Duodenal mucosa (tissue), 2 donors: ENCODE results near the gene KRT73.

Experiments
- H3K27ac ChIP-seq: one replicate; pipeline ENCODE4 v1.7.0; 2013; ENCODE audit warnings: low read depth, low read length
- H3K27me3 ChIP-seq, 2 donors: one replicate each; pipeline ENCODE4 v1.7.0; 2013; ENCODE audit warnings: low read length in 2 of 2, control low read depth in 1 of 2; ENCODE audit not compliant: insufficient read depth in 2 of 2, control insufficient read depth in 1 of 2
- H3K36me3 ChIP-seq, 2 donors: one replicate each; pipeline ENCODE4 v1.7.0; 2013; ENCODE audit warnings: low read length in 2 of 2, control low read depth in 1 of 2; ENCODE audit not compliant: insufficient read depth in 2 of 2, control insufficient read depth in 1 of 2
- H3K4me1 ChIP-seq, 2 donors: one replicate each; pipeline ENCODE4 v1.7.0; 2013; ENCODE audit warnings: low read length in 2 of 2, control low read depth in 1 of 2; ENCODE audit not compliant: insufficient read depth in 2 of 2, control insufficient read depth in 1 of 2
- H3K4me3 ChIP-seq, 2 donors: one replicate each; pipeline ENCODE4 v1.7.0; 2013; ENCODE audit warnings: low read length in 2 of 2, low read depth in 1 of 2
- H3K9ac ChIP-seq, 2 donors: one replicate each; pipeline ENCODE4 v1.7.0; 2013; ENCODE audit warnings: low read length in 2 of 2, low read depth in 1 of 2
- H3K9me3 ChIP-seq, 2 donors: one replicate each; pipeline ENCODE4 v1.7.0; 2013; ENCODE audit warnings: low read length in 2 of 2, control low read depth in 1 of 2; ENCODE audit not compliant: control insufficient read depth in 1 of 2

Gene KRT73

GRCh38 chr12:52647601-52648000 is 29.2 kb upstream of the KRT73 start:
- no peaks in the 10 kb centered on the region for H3K36me3 ChIP-seq
- peaks cover 57 to 60% of the 10 kb centered on the region in 2 donors for H3K4me1 ChIP-seq
- no peak overlapping the region for H3K4me3 ChIP-seq
- H3K27ac ChIP-seq: no peak overlapping the region
- H3K27me3 ChIP-seq: no peaks in the 10 kb centered on the region
- H3K9ac ChIP-seq: no peak overlapping the region
- H3K9me3 ChIP-seq: no peaks in the 10 kb centered on the region

- Histone ChIP-seq H3K4me3 (no peak overlapping the region), H3K4me1 (peaks cover 57 to 60% of the 10 kb centered on the region in 2 donors), H3K9me3 (no peaks in the 10 kb centered on the region), H3K36me3 (no peaks in the 10 kb centered on the region), H3K27me3 (no peaks in the 10 kb centered on the region), H3K27ac (peak overlapping the region; percentile 12), H3K9ac (peak overlapping the region in 1 of 2 donors; percentile 28)
Measured at GRCh38 chr12:52646613-52647012, 28.3 kb upstream of the KRT73 start.

GRCh38 chr12:52645982-52646381 is 27.6 kb upstream of the KRT73 start:
- peaks cover 54 to 58% of the 10 kb centered on the region in 2 donors for H3K4me1 ChIP-seq
- H3K27ac ChIP-seq: peak overlapping the region; percentile 69
- H3K36me3 ChIP-seq: no peaks in the 10 kb centered on the region
- no peaks in the 10 kb centered on the region for H3K9me3 ChIP-seq
- no peaks in the 10 kb centered on the region for H3K27me3 ChIP-seq
- peak overlapping the region; percentile 28 to 41 for H3K9ac ChIP-seq
- H3K4me3 ChIP-seq: peak overlapping the region in 1 of 2 donors; percentile 1

GRCh38 chr12:52645120-52645761 is 26.9 kb upstream of the KRT73 start:
- Histone ChIP-seq H3K36me3 (no peaks in the 10 kb centered on the region), H3K27ac (peak overlapping the region; percentile 69), H3K9ac (peak overlapping the region; percentile 28 to 41), H3K27me3 (no peaks in the 10 kb centered on the region), H3K9me3 (no peaks in the 10 kb centered on the region), H3K4me3 (peak overlapping the region in 1 of 2 donors; percentile 1), H3K4me1 (peaks cover 46 to 51% of the 10 kb centered on the region in 2 donors)

DNA sequence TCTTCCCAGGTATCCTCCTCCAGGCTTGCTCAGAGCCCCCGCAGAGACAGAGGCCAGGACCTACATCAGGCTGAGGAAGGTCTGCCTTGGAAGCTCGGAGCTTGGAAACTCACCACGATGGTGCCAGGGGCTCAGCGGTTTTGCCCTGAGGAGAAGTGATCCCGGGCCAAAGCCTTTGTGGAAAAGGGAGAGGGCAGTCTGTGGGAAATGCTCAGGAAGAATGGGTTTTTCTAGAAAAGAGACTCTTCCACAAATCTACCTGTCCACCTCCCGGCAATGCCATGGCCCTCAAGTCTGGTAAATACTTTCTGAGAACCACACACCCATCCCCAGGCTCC is 25.7 kb upstream of the KRT73 start:
- Histone ChIP-seq H3K9me3 (no peaks in the 10 kb centered on the region), H3K27me3 (no peaks in the 10 kb centered on the region), H3K4me3 (no peak overlapping the region), H3K4me1 (peaks cover 40 to 45% of the 10 kb centered on the region in 2 donors), H3K27ac (no peak overlapping the region), H3K9ac (no peak overlapping the region), H3K36me3 (no peaks in the 10 kb centered on the region)

GRCh38 chr12:52643233-52644077 is 25.1 kb upstream of the KRT73 start:
- H3K27ac ChIP-seq: no peak overlapping the region
- H3K27me3 ChIP-seq: no peaks in the 10 kb centered on the region
- H3K4me3 ChIP-seq: no peak overlapping the region
- no peaks in the 10 kb centered on the region for H3K36me3 ChIP-seq
- peaks cover 34 to 39% of the 10 kb centered on the region in 2 donors for H3K4me1 ChIP-seq
- H3K9me3 ChIP-seq: no peaks in the 10 kb centered on the region
- no peak overlapping the region for H3K9ac ChIP-seq

DNA sequence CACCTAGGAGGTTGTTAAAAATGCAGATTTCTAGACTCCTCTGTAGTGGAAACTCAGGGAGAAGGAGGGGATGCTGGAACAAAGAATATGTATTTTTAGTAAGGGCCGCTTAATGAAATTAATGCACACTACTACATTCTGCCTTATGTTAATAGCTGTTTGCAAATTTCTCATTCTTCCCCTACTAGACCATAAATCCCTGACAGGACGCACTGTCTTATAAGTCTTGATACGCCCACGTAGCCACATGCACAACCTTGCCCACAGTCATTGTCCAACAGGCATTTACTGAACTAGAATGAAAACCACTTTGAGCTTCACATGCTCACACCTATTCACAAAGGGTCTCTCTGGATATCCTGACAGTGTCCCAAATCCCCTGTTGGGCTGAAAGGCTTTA is 23.1 kb upstream of the KRT73 start:
- Histone ChIP-seq H3K9ac (no peak overlapping the region), H3K4me1 (peaks cover 21 to 24% of the 10 kb centered on the region in 2 donors), H3K27me3 (no peaks in the 10 kb centered on the region), H3K9me3 (no peaks in the 10 kb centered on the region), H3K36me3 (no peaks in the 10 kb centered on the region), H3K4me3 (no peak overlapping the region), H3K27ac (no peak overlapping the region)

DNA sequence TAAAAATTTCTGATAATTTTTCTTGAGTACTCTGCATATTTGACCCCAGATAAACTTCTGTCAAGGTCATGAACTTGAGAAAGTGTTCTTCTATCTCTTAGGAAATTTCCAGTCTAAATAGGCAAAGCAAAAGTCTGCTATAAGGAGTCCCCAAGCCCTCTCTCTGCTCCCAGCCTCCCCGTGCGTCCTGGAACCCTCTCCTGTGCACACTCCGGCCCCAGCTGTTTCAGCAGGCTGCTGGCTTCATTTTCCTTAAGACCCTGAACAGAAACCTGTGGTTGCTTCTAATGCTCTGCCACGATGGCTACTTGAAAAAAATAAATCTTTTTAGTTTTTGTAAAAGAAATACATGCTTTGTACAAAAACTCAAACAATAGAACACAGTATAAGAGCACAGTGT is 18.9 kb upstream of the KRT73 start:
- H3K27ac ChIP-seq: no peak overlapping the region
- no peaks in the 10 kb centered on the region for H3K9me3 ChIP-seq
- H3K9ac ChIP-seq: no peak overlapping the region
- peaks cover 9% of the 10 kb centered on the region in 2 donors for H3K4me1 ChIP-seq
- H3K36me3 ChIP-seq: no peaks in the 10 kb centered on the region
- no peaks in the 10 kb centered on the region for H3K27me3 ChIP-seq
- no peak overlapping the region for H3K4me3 ChIP-seq

GRCh38 chr12:52636592-52637258 is 18.4 kb upstream of the KRT73 start:
- H3K9ac ChIP-seq: no peak overlapping the region

DNA sequence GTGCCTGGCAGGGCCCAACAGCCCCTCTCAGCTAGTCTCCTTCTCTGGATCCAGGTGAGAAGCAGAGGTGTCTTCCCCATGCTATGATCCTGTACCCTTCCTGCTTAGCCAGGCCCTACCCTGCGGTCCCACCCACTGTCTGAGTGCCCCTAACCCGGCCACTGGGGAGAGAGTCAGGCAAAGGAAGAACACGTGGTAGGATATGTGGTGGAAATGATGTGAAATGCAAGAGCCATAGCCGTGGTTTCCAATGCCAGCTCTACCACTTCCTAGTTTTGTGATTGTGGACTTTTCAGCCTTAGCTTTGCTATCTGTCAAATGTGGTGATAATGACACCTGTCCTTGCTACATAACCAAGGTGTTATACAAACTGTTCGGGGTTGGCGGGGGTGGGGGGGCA is 17.8 kb upstream of the KRT73 start:
- Histone ChIP-seq H3K9ac (no peak overlapping the region), H3K36me3 (no peaks in the 10 kb centered on the region)

More at GRCh38 chr12:52636592-52637258, 18.4 kb upstream of the KRT73 start:
- Histone ChIP-seq H3K27ac (no peak overlapping the region), H3K36me3 (no peaks in the 10 kb centered on the region), H3K4me1 (peaks cover 9% of the 10 kb centered on the region in 2 donors), H3K27me3 (no peaks in the 10 kb centered on the region), H3K4me3 (no peak overlapping the region), H3K9me3 (no peaks in the 10 kb centered on the region)

More for the DNA sequence above, 17.8 kb upstream of the KRT73 start:
- H3K27me3 ChIP-seq: no peaks in the 10 kb centered on the region
- H3K9me3 ChIP-seq: no peaks in the 10 kb centered on the region
- H3K4me1 ChIP-seq: peaks cover 9% of the 10 kb centered on the region in 2 donors
- H3K27ac ChIP-seq: no peak overlapping the region
- no peak overlapping the region for H3K4me3 ChIP-seq
